ENCODE data around the gene INAFM2.

Gene INAFM2

DNA sequence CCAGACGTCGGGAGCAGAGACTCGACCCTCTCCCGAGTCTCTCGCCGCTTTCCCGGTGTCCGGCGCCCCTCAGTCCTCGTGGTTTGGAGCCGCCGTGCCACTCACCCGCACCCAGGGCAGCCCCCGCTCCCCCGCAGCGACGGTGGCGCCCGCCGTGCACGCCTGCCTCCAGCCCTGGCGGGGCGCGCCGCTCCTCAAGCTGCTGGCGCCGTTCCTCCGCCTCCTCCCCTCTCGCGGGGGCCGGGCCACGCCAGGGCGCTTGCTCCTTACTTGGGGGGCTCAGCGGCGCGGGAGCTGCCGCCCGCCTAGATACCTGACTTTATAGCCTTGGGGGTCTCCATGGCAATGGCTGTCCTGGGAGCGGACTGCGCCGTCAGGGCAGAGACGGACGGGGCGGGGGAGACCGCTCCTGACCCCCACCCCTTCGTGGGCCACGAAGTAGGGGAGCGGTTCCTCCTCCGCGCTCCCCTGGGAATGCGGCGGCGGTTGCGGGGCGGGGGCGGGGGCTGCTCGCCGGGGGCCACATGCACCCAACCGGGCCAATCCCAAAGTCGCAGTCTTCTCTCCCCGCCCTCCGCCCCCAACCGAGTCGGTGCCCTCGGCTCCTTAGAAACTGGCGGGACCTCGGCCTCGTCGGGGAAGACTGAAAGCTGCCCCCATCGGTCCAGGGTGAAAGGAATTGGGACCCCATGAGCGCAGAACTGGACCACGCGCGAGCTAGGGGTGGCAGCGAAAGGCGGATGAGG, 40.5 kb upstream of the INAFM2 start, which contains the start of gene ANKRD63:
Gene ANKRD63 (minus strand): TSS at position 196 of the 746 bp plus-strand sequence. CDS start 478 bp downstream, outside the sequence.
- Mint-ChIP-seq H3K4me3 (peak within 1 kb of the TSS; percentile 60), H3K9me3 (no peaks in the 10 kb centered on the region), H3K36me3 (ENCODE audit: low read depth) (no peaks in the 10 kb centered on the region), H3K4me1 (ENCODE audit: low read depth) (peaks cover 5% of the 10 kb centered on the region), H3K27ac (no peak within 1 kb of the TSS), H3K27me3 (ENCODE audit: low read depth) (peaks cover 41% of the 10 kb centered on the region)

DNA sequence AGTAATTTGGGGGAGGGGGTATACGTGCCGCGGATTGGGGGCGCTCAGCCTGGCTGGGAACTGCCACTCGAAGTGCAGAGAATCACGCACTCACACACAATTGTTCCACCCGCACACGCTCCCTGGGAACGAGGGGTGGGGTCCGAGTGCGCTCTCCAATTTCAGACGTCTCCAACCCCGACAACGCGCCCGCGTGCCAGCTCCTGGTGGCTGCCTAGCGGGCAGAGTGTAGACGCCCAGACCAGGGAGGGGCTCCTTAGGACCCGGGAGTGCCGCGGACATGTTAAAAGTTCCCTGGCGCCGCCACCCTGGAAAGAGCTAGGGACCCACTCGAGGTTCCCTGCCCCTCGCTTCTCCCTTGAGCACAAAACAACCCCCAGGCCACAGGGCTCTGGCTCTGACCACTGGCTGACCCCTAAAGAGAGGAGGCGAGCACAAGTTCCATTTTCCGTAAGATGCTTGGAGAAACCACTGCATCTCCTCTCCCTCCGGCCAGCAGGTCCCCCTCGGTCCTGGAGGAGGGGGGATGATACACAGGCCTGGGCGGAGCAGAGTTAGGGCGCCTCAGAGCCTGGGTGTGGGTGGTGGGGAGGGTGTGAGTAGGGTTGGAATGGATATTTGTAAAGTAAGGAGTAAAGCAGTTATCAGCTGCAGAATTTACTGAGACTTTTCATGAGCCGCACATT, 39.7 kb upstream of the INAFM2 start:
- H3K27me3 Mint-ChIP-seq (ENCODE audit: low read depth) = peaks cover 34% of the 10 kb centered on the region
- H3K27ac Mint-ChIP-seq = no peak overlapping the region
- H3K9me3 Mint-ChIP-seq = no peaks in the 10 kb centered on the region
- no peaks in the 10 kb centered on the region for H3K36me3 Mint-ChIP-seq (ENCODE audit: low read depth)
- no peak overlapping the region for H3K4me3 Mint-ChIP-seq
- H3K4me1 Mint-ChIP-seq (ENCODE audit: low read depth) = peaks cover 5% of the 10 kb centered on the region

DNA sequence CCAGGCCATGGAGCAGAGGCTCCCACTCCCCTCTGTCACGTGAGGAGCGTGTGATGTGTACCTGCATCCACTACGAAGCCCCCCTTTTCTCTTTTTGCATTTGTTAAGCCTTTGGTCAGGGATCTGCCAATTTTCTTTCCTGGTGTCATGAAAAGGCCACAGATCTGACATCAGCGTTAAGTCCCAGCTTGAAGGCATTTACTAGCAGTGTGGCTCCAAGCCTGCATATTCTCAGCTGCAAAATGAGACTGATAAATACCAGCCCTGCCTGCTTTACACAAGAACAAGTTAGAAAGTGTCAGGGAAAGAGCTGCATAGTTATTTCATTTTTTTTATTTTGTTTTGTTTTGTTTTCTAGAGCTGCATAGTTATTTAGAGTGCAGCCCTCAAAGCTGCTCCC, 38.3 kb upstream of the INAFM2 start:
- Mint-ChIP-seq H3K36me3 (ENCODE audit: low read depth) (peaks cover 2% of the 10 kb centered on the region), H3K9me3 (no peaks in the 10 kb centered on the region), H3K4me1 (ENCODE audit: low read depth) (peaks cover 2% of the 10 kb centered on the region), H3K27ac (no peak overlapping the region), H3K27me3 (ENCODE audit: low read depth) (peaks cover 24% of the 10 kb centered on the region), H3K4me3 (no peak overlapping the region)

DNA sequence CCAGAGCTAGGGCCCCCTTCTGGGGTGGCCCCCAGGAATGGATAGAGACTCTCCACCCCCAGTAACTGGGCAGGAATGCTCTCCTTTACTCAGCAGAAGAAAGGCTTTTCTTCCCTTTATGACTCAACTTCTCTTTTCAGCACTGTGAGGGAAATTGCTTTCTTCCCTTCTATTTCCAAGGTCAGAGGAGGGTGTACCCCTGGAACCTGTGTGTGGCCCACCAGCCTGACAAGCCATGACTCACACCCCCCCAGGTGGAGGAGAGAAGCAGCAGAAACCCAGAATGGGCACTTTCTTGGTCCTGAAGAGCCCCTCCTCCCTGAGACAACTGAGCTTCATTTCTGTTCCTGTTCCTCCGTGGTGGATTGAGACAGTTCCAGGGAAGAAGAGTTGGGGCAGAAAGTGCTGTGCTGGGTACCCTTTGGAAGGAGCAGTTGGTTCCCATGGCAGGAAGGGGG, 37.9 kb upstream of the INAFM2 start:
- peaks cover 19% of the 10 kb centered on the region for H3K27me3 Mint-ChIP-seq (ENCODE audit: low read depth)
- peaks cover 4% of the 10 kb centered on the region for H3K36me3 Mint-ChIP-seq (ENCODE audit: low read depth)
- no peaks in the 10 kb centered on the region for H3K9me3 Mint-ChIP-seq
- H3K27ac Mint-ChIP-seq = no peak overlapping the region
- no peak overlapping the region for H3K4me3 Mint-ChIP-seq
- H3K4me1 Mint-ChIP-seq (ENCODE audit: low read depth) = peaks cover 2% of the 10 kb centered on the region

DNA sequence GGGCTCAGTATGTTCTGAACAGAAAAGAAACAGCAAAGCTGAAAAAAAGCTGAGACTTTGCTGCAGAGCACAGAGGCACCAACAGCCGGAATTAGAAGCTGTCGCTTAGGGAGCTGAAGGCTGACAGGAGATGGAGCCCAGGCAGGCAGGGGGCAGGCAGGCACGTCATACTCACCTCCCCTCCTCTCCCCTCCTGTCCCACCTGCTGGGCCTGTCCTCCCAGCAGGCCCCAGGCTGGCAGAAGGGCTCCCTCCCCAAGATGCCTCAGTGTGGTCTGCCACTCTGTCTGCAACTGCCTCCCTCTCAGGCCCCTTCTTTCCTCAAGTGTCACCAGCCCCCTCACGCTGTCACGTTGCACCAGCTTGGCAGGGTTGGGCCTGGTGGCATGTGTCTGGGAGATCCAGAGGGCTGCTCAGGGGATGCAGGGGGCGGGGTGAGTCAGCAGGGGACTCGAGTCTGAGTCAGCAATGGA, 37.4 kb upstream of the INAFM2 start:
- Mint-ChIP-seq H3K4me1 (ENCODE audit: low read depth) (peaks cover under 1% of the 10 kb centered on the region), H3K4me3 (no peak overlapping the region), H3K9me3 (no peaks in the 10 kb centered on the region), H3K27ac (no peak overlapping the region), H3K27me3 (ENCODE audit: low read depth) (peaks cover 14% of the 10 kb centered on the region), H3K36me3 (ENCODE audit: low read depth) (peaks cover 5% of the 10 kb centered on the region)

DNA sequence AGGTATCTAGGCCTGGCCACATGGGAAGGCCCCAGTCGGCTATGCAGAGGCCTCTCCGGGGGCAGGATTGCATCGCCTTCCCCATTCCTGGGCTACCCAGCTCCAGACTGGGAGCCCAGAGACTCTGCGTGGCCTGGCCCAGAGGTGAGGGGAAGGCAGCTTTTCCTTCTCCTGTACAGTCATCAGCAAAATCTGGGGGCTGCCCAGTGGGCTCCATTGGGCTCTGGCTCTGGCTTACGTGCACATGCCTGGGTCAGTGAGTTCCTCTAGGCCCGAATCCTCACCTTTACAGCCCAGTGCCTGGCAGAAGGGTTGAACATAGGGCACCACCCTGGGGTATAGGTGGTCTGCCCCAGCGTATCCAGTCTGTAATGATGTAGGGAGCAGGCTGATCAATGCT, 36.7 kb upstream of the INAFM2 start:
- peaks cover 5% of the 10 kb centered on the region for H3K36me3 Mint-ChIP-seq (ENCODE audit: low read depth)
- H3K4me1 Mint-ChIP-seq (ENCODE audit: low read depth) = no peaks in the 10 kb centered on the region
- no peaks in the 10 kb centered on the region for H3K9me3 Mint-ChIP-seq
- H3K27ac Mint-ChIP-seq = no peak overlapping the region
- peaks cover 12% of the 10 kb centered on the region for H3K27me3 Mint-ChIP-seq (ENCODE audit: low read depth)
- no peak overlapping the region for H3K4me3 Mint-ChIP-seq

DNA sequence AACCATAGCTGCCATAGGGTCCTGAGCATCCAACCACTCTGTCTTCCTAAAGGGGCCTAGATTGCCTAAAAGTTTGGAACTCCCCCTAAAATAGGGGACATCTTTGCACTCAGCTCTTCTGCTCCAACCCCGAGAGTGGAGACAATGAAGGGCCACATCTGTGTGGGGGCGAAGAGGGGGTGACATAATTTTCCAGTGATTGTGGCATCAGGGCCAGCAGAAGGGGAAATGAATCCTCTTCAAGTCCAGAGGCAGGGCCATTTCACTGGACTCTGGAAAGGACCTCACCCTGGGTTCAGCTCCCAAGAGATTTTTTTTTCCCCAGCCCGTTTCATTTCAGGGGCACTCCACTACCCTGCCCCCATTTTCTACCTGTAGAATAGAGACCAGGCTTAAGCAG, 36.0 kb upstream of the INAFM2 start:
- no peak overlapping the region for H3K27ac Mint-ChIP-seq
- H3K9me3 Mint-ChIP-seq = no peaks in the 10 kb centered on the region
- H3K4me3 Mint-ChIP-seq = no peak overlapping the region
- H3K36me3 Mint-ChIP-seq (ENCODE audit: low read depth) = peaks cover 5% of the 10 kb centered on the region
- H3K4me1 Mint-ChIP-seq (ENCODE audit: low read depth) = no peaks in the 10 kb centered on the region
- H3K27me3 Mint-ChIP-seq (ENCODE audit: low read depth) = peaks cover 12% of the 10 kb centered on the region

DNA sequence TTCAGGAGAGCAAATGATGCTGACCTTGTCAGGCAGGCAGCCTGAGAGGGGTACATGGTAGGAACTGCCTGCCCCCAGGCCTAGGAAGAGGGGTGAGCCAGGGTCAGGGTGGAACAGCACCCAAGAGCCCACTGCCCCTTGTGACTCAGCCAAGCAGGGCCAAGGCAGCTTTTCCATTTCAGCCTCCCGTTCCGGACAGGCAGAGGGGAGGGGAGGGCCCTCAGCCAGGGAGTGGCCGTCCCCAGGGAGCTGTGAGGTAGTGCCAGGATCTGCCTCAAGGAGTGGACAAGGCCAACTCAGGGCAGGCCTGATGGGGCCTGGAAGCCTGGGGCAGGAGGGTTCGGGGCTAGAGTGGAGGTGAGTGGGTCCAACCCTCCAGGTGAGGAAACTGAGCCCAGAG, 35.5 kb upstream of the INAFM2 start:
- Mint-ChIP-seq H3K9me3 (no peaks in the 10 kb centered on the region), H3K27me3 (ENCODE audit: low read depth) (peaks cover 12% of the 10 kb centered on the region), H3K36me3 (ENCODE audit: low read depth) (peaks cover 5% of the 10 kb centered on the region), H3K4me3 (no peak overlapping the region), H3K4me1 (ENCODE audit: low read depth) (no peaks in the 10 kb centered on the region), H3K27ac (no peak overlapping the region)

DNA sequence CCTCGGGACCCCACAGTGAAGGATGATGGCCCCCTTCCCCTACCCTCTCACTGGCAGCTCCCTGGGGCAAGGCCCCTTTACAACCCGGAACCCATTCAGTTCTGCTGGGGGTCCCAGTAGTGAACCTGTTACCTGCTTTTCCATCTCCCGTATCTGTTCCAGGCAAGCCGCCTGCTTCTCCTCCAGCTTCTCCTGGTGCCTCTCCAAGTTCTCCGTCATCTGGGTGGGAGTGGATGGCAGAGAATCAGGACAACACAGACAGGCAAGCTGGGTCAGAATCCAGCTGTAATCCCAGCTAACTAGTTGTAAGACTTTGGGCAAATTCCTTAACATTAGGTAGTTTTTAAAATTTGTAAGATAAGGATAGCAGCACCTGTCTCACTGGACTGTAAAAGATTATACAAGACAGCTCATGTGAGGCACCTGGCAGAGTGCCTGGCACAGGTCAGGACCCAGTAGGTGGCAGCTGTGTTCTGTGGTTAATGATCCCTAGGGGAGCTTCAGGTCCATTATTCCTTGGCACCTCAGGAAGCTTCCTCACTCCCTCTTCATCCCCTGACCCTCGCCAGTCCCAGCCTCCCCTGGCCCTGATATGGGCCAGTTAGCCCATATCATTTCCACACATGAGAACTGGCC, 34.2 kb upstream of the INAFM2 start:
- H3K36me3 Mint-ChIP-seq (ENCODE audit: low read depth) = peaks cover 7% of the 10 kb centered on the region
- H3K4me1 Mint-ChIP-seq (ENCODE audit: low read depth) = no peaks in the 10 kb centered on the region
- H3K27me3 Mint-ChIP-seq (ENCODE audit: low read depth) = peaks cover 6% of the 10 kb centered on the region
- no peak overlapping the region for H3K4me3 Mint-ChIP-seq
- no peak overlapping the region for H3K27ac Mint-ChIP-seq
- no peaks in the 10 kb centered on the region for H3K9me3 Mint-ChIP-seq

DNA sequence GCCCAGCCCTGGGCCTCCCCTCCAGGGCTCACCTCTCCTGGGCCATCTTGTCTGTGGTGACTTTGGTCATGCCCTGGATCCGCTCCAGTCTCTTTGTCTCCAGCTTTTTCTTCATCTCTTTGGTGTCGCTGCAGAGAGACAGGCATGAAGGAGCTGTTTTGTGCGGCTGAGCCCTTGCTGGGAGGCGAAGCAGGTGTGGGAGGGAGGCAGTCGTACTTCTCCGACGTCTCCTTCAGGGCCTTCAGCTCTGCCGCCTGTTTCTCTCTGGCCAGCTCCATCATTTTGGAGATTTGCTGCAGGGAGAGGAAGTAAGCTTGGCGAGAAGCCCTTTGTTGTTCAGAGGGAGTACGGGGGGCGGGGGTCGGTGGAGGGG, 33.0 kb upstream of the INAFM2 start:
- H3K36me3 Mint-ChIP-seq (ENCODE audit: low read depth) = peaks cover 10% of the 10 kb centered on the region
- no peaks in the 10 kb centered on the region for H3K27me3 Mint-ChIP-seq (ENCODE audit: low read depth)
- H3K27ac Mint-ChIP-seq = no peak overlapping the region
- no peaks in the 10 kb centered on the region for H3K4me1 Mint-ChIP-seq (ENCODE audit: low read depth)
- H3K4me3 Mint-ChIP-seq = no peak overlapping the region
- H3K9me3 Mint-ChIP-seq = no peaks in the 10 kb centered on the region

DNA sequence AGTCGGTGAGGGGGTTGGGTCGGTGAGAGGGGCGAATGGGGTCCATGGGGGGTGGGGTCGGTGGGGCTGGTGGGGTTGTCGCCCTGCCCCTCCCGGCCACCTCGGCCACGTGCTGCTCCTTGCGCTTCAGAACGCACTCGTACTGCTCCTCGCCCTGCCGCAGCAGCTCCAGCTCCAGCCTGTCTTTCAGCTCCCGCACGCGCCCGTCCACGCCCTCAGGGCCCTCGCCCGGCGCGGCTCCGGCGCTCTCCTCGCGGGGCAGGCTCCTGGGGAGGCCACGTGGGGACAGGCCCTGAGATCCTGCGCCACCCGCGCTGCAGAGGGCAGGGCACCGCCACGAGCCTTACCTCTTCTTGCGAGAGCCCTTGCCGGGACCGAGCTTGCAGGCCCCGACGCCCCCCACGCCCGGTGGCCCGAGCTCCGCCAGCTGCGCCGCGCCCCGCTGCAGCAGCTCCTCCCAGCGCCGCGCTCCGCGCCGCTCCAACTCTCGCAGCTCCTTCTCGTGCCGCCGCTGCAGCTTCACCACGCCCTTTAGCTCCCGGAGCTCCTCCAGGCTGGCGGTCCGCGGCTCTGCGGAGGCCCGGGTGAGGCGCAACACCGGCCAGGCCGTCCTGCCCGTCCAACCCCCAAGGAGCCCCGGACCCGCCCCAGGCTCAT, 32.4 kb upstream of the INAFM2 start:
- no peaks in the 10 kb centered on the region for H3K9me3 Mint-ChIP-seq
- H3K36me3 Mint-ChIP-seq (ENCODE audit: low read depth) = peaks cover 12% of the 10 kb centered on the region
- no peaks in the 10 kb centered on the region for H3K4me1 Mint-ChIP-seq (ENCODE audit: low read depth)
- no peaks in the 10 kb centered on the region for H3K27me3 Mint-ChIP-seq (ENCODE audit: low read depth)
- no peak overlapping the region for H3K4me3 Mint-ChIP-seq
- no peak overlapping the region for H3K27ac Mint-ChIP-seq

DNA sequence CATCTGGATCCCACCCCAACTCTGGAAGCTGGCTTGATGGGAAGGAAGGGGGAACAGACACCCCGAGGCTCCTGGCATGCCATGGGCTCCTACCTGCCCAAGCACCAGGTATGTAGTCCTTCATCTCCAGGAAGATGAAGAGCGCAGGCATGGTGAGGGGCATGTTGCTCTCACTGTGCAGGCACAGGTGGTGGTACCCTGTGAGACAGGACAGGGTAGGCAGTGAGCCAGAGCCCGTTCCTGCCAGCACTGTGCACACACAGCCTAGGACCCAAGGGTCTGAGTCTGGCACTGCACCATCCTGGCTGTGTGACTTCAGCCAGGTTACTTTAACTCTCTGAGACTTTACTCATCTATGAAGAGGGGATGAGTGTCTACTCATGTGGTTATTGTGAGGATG, 31.2 kb upstream of the INAFM2 start:
- H3K36me3 Mint-ChIP-seq (ENCODE audit: low read depth) = peaks cover 12% of the 10 kb centered on the region
- no peaks in the 10 kb centered on the region for H3K27me3 Mint-ChIP-seq (ENCODE audit: low read depth)
- H3K27ac Mint-ChIP-seq = no peak overlapping the region
- no peaks in the 10 kb centered on the region for H3K4me1 Mint-ChIP-seq (ENCODE audit: low read depth)
- H3K4me3 Mint-ChIP-seq = no peak overlapping the region
- no peaks in the 10 kb centered on the region for H3K9me3 Mint-ChIP-seq

DNA sequence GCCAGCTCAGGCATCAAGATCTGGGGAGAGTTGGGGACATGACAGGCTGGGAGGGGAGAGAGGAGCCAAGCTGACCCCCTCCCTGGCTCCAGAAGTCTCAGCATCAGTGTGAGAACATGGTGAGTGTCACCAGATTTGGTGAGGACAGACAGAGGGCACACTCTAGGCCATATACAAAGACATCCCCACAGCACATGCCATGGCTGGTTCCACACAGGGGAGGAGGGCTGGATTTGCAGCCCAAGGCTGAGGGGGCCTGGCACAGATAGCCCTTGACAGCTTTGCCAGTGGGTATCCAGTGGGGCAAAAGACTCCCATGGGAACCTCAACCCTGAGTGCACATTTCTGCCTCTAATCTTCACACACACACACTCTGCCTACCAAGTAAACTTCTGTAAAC, 30.5 kb upstream of the INAFM2 start:
- no peaks in the 10 kb centered on the region for H3K9me3 Mint-ChIP-seq
- no peak overlapping the region for H3K27ac Mint-ChIP-seq
- no peak overlapping the region for H3K4me3 Mint-ChIP-seq
- H3K36me3 Mint-ChIP-seq (ENCODE audit: low read depth) = peaks cover 16% of the 10 kb centered on the region
- H3K27me3 Mint-ChIP-seq (ENCODE audit: low read depth) = no peaks in the 10 kb centered on the region
- no peaks in the 10 kb centered on the region for H3K4me1 Mint-ChIP-seq (ENCODE audit: low read depth)
